ENCODE results near the gene ATG7.

- TF ChIP-seq CTCF (conservative IDR thresholded peaks at IDR 0.05) (no peak), EZH2 (IDR thresholded peaks at IDR 0.05; ENCODE audit: low read depth) (no peak)
Observed at GRCh38 chr3:11226042-11226370, 46.2 kb upstream of the ATG7 start.

Measured in PC-9 (cell line).